HFF-Myc (cell line): ENCODE results near the gene NAA25.

Experiments
- DNase-seq: peaks from one replicate; pipeline ENCODE4 v3.0.0-alpha.2; 2011; ENCODE audit warnings: low read depth; ENCODE audit errors: extremely low read depth
- H3K4me3 ChIP-seq: replicated peaks from 2 replicates; pipeline ENCODE4 v1.5.1; 2011; ENCODE audit warnings: low read depth, mild to moderate bottlenecking, control low read depth, low read length
- CTCF ChIP-seq: IDR thresholded peaks from 2 replicates; pipeline ENCODE4 v1.5.1; 2012; ENCODE audit warnings: mild to moderate bottlenecking, low read depth, low read length, control low read depth; ENCODE audit errors: missing control alignments

Gene NAA25

GRCh38 chr12:112126000-112126438 is 17.4 kb upstream of the NAA25 start:
- TF ChIP-seq CTCF = no peak
- DNase-seq = no peak
- H3K4me3 ChIP-seq = peak overlapping the region; percentile 82

GRCh38 chr12:112125250-112125999 is 16.8 kb upstream of the NAA25 start, which contains the start of gene TRAFD1:
Gene TRAFD1, plus strand, starts transcription at chr12:112125560. Its CDS starts 4,963 bp downstream, at chr12:112130523.
- TF ChIP-seq CTCF = no peak
- H3K4me3 ChIP-seq = peak within 1 kb of the TSS; percentile 82
- DNase-seq = peak; percentile 84

- no peak for DNase-seq
- no peak for TF ChIP-seq CTCF
- H3K4me3 ChIP-seq = no peak overlapping the region
Measured at GRCh38 chr12:112124918-112125249, 16.3 kb upstream of the NAA25 start.

- H3K4me3 ChIP-seq = no peak overlapping the region
- DNase-seq = peak; percentile 42
- no peak for TF ChIP-seq CTCF
Measured at GRCh38 chr12:112122823-112123690, 14.5 kb upstream of the NAA25 start.

GRCh38 chr12:112121780-112122565 is 13.4 kb upstream of the NAA25 start:
- no peak overlapping the region for H3K4me3 ChIP-seq
- TF ChIP-seq CTCF = no peak
- DNase-seq = peak; percentile 86

GRCh38 chr12:112117685-112118084 is 9.1 kb upstream of the NAA25 start:
- TF ChIP-seq CTCF = no peak
- no peak for DNase-seq
- H3K4me3 ChIP-seq = no peak overlapping the region
